K562 (cell line): Measurements from ENCODE around the gene CD82. TPM values are rescaled to one million over a fixed set of nuclear protein-coding genes. Genes with fewer than 3 reads are reported as not detected.
A peak's percentile ranks its signal among the peaks of the same experiment; 100 is the strongest.

Experiments
- CCNT2 ChIP-seq: IDR thresholded peaks from 2 replicates; pipeline ENCODE4 v1.6.1; 2011; ENCODE audit warnings: borderline replicate concordance, low read depth, mild to moderate bottlenecking, moderate library complexity, mixed read lengths, low read length; ENCODE audit not compliant: insufficient read length; ENCODE audit errors: extremely low read depth
- CREB1 ChIP-seq, 2 experiments: sonication (generic) in 1 of 2; formaldehyde crosslinking in 1 of 2; IDR thresholded peaks; 2 replicates each; pipeline versions ENCODE4 v1.6.1 to v1.8.0; 2012 to 2022; ENCODE audit warnings: inconsistent platforms in 1 of 2, mild to moderate bottlenecking in 1 of 2, missing genetic modification reagents in 1 of 2, moderate library complexity in 1 of 2
- CREM ChIP-seq: IDR thresholded peaks from 2 replicates; pipeline ENCODE4 v1.6.1; 2014; ENCODE audit warnings: antibody characterized with exemption, low read depth
- E2F5 ChIP-seq: sonication (generic); formaldehyde crosslinking; IDR thresholded peaks from 2 replicates; pipeline ENCODE4 v1.8.0; 2022; ENCODE audit warnings: mild to moderate bottlenecking, missing genetic modification reagents
- ESRRA ChIP-seq: fragments of 450-650 bp; IDR thresholded peaks from 2 replicates; pipeline ENCODE4 v1.6.1; 2014; ENCODE audit warnings: low read depth, mild to moderate bottlenecking, moderate library complexity, borderline replicate concordance
- GATAD2A ChIP-seq: fragments of 450-650 bp; IDR thresholded peaks from 2 replicates; pipeline ENCODE4 v1.6.1; 2017
- HDAC1 ChIP-seq, 2 experiments: fragments of 450-650 bp; IDR thresholded peaks; 2 replicates each; pipeline ENCODE4 v1.6.1; 2016 to 2017; ENCODE audit warnings: inconsistent platforms in 1 of 2, mild to moderate bottlenecking in 1 of 2, moderate library complexity in 1 of 2
- HDAC3 ChIP-seq: fragments of 450-650 bp; IDR thresholded peaks from 2 replicates; pipeline ENCODE4 v1.6.1; 2018; ENCODE audit warnings: borderline replicate concordance, mild to moderate bottlenecking, moderate library complexity; ENCODE audit not compliant: partially characterized antibody
- MNT ChIP-seq, 2 experiments: fragments of 450-650 bp; conservative IDR thresholded peaks; 2 replicates each; pipeline ENCODE4 v1.6.1; 2017; ENCODE audit warnings: mild to moderate bottlenecking in 2 of 2, moderate library complexity in 2 of 2
- MTA3 ChIP-seq: fragments of 450-650 bp; formaldehyde crosslinking; IDR thresholded peaks from 2 replicates; pipeline ENCODE4 v1.6.1; 2017; ENCODE audit warnings: mild to moderate bottlenecking, borderline replicate concordance
- NCOR1 ChIP-seq: fragments of 450-650 bp; IDR thresholded peaks from 2 replicates; pipeline ENCODE4 v1.6.1; 2016; ENCODE audit warnings: mild to moderate bottlenecking, moderate library complexity
- NR2C1 ChIP-seq, 2 experiments: fragments of 450-650 bp; IDR thresholded peaks; 2 replicates each; pipeline ENCODE4 v1.6.1; 2017; ENCODE audit warnings: mild to moderate bottlenecking in 2 of 2, antibody characterized with exemption in 1 of 2, inconsistent platforms in 1 of 2, missing compliant biosample characterization in 1 of 2, missing genetic modification characterization in 1 of 2
- RREB1 ChIP-seq: fragments of 250-450 bp; sonication (Bioruptor Pico); IDR thresholded peaks from 2 replicates; pipeline ENCODE4 v1.4.0; 2020
- SOX6 ChIP-seq: fragments of 450-650 bp; IDR thresholded peaks from 2 replicates; pipeline ENCODE4 v1.6.1; 2014; ENCODE audit warnings: mild to moderate bottlenecking
- STAT5A ChIP-seq: IDR thresholded peaks from 2 replicates; pipeline ENCODE4 v1.6.1; 2012; ENCODE audit warnings: low read length, inconsistent platforms, borderline replicate concordance
- TAL1 ChIP-seq: fragments of 450-650 bp; IDR thresholded peaks from 2 replicates; pipeline ENCODE4 v1.6.1; 2016; ENCODE audit warnings: mild to moderate bottlenecking
- ZNF644 ChIP-seq: fragments of 200-800 bp; sonication (Bioruptor generic); IDR thresholded peaks from 2 replicates; pipeline ENCODE4 v1.6.1; 2016; ENCODE audit warnings: low read depth, missing genetic modification characterization, missing compliant biosample characterization
- polyA plus RNA-seq, 8 experiments: library from polyadenylated mRNA; depleted of rRNA in 4 of 8; stranded (reverse) in 5 of 8; unstranded in 3 of 8; fragments of >200 nt; fragmentation: Nextera tagmentation in 2 of 8; fragmentation: Illumina TruSeq in 1 of 8; extraction: Ambion mirVana in 2 of 8; extraction: Trizol in 1 of 8; gene quantifications; 2 replicates each; pipeline versions ENCODE4 v1.2.1 to v1.2.3, GENCODE V29; 2011 to 2014; ENCODE audit warnings: inconsistent platforms in 1 of 8, missing spikeins in 1 of 8
- total RNA-seq, 7 experiments: library from RNA; depleted of rRNA in 6 of 7; stranded (reverse); fragments of >200 nt in 6 of 7; fragmentation: Illumina TruSeq in 2 of 7; extraction: Trizol in 2 of 7; gene quantifications; 2 replicates each; pipeline versions ENCODE4 v1.2.1 to v1.2.3, GENCODE V29; 2011 to 2021; ENCODE audit warnings: low replicate concordance in 1 of 7

Gene CD82
- total and polyA plus RNA-seq, 9 of the 15 experiments (the other 6 are each of a cell fraction or from before 2014, with no cell fraction given): 0.27 to 9.4 (median 3.0) TPM

GRCh38 chr11:44548032-44548695 lies 17.3 kb upstream of the CD82 start (continued):
- 0 out of 2 replicates have a peak, but pooled peaks have one; percentile 41 for TF ChIP-seq MTA3
- peak; percentile 85 for TF ChIP-seq ZNF644 (tag)
- TF ChIP-seq GATAD2A: peak; percentile 47; the same call in 1 of the 2 replicates
- TF ChIP-seq HDAC3: no peak
- 0 out of 2 replicates have a peak, but pooled peaks have one; percentile 47 for TF ChIP-seq RREB1 (CRISPR knock-in tag)
- peak; percentile 32; the same call in 1 of the 2 replicates for TF ChIP-seq CREM
- TF ChIP-seq TAL1: peak; percentile 92
- no peak for TF ChIP-seq E2F5
- TF ChIP-seq STAT5A: peak; percentile 66
- peak; percentile 9; the same call in 1 of the 2 replicates for TF ChIP-seq CREB1 (IDR thresholded peaks at IDR 0.05)
- TF ChIP-seq CREB1 (CRISPR knock-in tag; IDR thresholded peaks at IDR 0.05): no peak
- no peak for TF ChIP-seq NR2C1 (IDR thresholded peaks at IDR 0.05)
- peak; percentile 63 for TF ChIP-seq NR2C1 (tag; IDR thresholded peaks at IDR 0.05)
- peak; percentile 60 for TF ChIP-seq CCNT2
- peak; percentile 91 for TF ChIP-seq ESRRA
- peak; percentile 88 for TF ChIP-seq NCOR1
- TF ChIP-seq SOX6: peak; percentile 81
- peak; percentile 53 to 74; a peak in 3 of 4 replicates for TF ChIP-seq MNT (conservative IDR thresholded peaks at IDR 0.05)
- 0 out of 4 replicates have a peak, but pooled peaks of 1 of the 2 experiments have one; percentile 38 for TF ChIP-seq HDAC1 (IDR thresholded peaks at IDR 0.05)
